SK-N-MC (cell line): ENCODE measurements around the gene APBB1.

Experiments used
- EZH2 ChIP-seq: fragments of 200-600 bp; sonication (generic); IDR thresholded peaks from one replicate; pipeline ENCODE4 v1.6.1; 2017; ENCODE audit warnings: antibody characterized with exemption
- POLR2AphosphoS5 ChIP-seq: IDR thresholded peaks from 2 replicates; pipeline ENCODE4 v1.6.1; 2012; ENCODE audit warnings: mild to moderate bottlenecking, low read depth, low read length, borderline replicate concordance

- TF ChIP-seq POLR2AphosphoS5 = no peak
- no peak for TF ChIP-seq EZH2
Observed at GRCh38 chr11:6354651-6355485, 64.0 kb downstream of the APBB1 start.
